SU-DHL-6 (cell line): Measurements from ENCODE around the gene CNGA3.

ENCODE experiments used
- H2AFZ ChIP-seq: fragments of 200-600 bp; sonication (generic); 2 replicates; pipeline ENCODE4 v1.6.1; 2014; ENCODE audit warnings: low read depth, mild to moderate bottlenecking, moderate library complexity, mixed read lengths, antibody characterized with exemption, low read length; ENCODE audit not compliant: severe bottlenecking
- H3F3A ChIP-seq: fragments of 200-600 bp; shearing (Covaris generic); 2 replicates; pipeline ENCODE4 v1.6.0; 2016; ENCODE audit warnings: antibody characterized with exemption, mild to moderate bottlenecking; ENCODE audit not compliant: insufficient read depth
- H3K27ac ChIP-seq: fragments of 200-600 bp; sonication (generic); 2 replicates; pipeline ENCODE4 v1.5.1; 2016; ENCODE audit warnings: low read depth, mild to moderate bottlenecking, low read length, moderate library complexity, mixed read lengths
- H3K27me3 ChIP-seq: fragments of 200-600 bp; sonication (generic), shearing (Covaris generic); 2 replicates; pipeline ENCODE4 v1.6.0; 2014; ENCODE audit warnings: mild to moderate bottlenecking, low read length
- H3K36me3 ChIP-seq: fragments of 200-600 bp; sonication (generic); 2 replicates; pipeline ENCODE4 v1.6.1; 2014; ENCODE audit warnings: mild to moderate bottlenecking, low read length, mixed read lengths
- H3K4me2 ChIP-seq: fragments of 300-600, 200-600 bp; shearing (Covaris generic), sonication (generic); 2 replicates; pipeline ENCODE4 v1.6.0; 2014; ENCODE audit warnings: low read length, low read depth, mild to moderate bottlenecking; ENCODE audit not compliant: poor library complexity, severe bottlenecking
- H3K4me3 ChIP-seq: fragments of 200-600 bp; sonication (generic); 2 replicates; pipeline ENCODE4 v1.5.1; 2014; ENCODE audit warnings: antibody characterized with exemption, low read length, mild to moderate bottlenecking, mixed read lengths; ENCODE audit not compliant: insufficient read depth, poor library complexity, severe bottlenecking
- H3K79me2 ChIP-seq: fragments of 200-600 bp; sonication (generic); 2 replicates; pipeline ENCODE4 v1.6.1; 2014; ENCODE audit warnings: mild to moderate bottlenecking, low read length, moderate library complexity; ENCODE audit not compliant: insufficient read depth
- H3K9ac ChIP-seq: fragments of 200-600 bp; sonication (generic); 2 replicates; pipeline ENCODE4 v1.7.0; 2014; ENCODE audit warnings: mild to moderate bottlenecking, low read length
- H3K9me2 ChIP-seq: fragments of 200-600 bp; sonication (generic); replicated peaks from 2 replicates; pipeline ENCODE4 v1.6.1; 2014; ENCODE audit warnings: low read length; ENCODE audit not compliant: insufficient read depth
- H3K9me3 ChIP-seq: fragments of 200-600 bp; sonication (generic); 2 replicates; pipeline ENCODE4 v1.6.1; 2014; ENCODE audit warnings: low read length, mixed read lengths; ENCODE audit not compliant: insufficient read depth
- H4K20me1 ChIP-seq: fragments of 200-600 bp; sonication (generic); 2 replicates; pipeline ENCODE4 v1.6.1; 2014; ENCODE audit warnings: low read depth, mild to moderate bottlenecking, antibody characterized with exemption, low read length, moderate library complexity, mixed read lengths
- EZH2phosphoT487 ChIP-seq: fragments of 200-600 bp; sonication (generic), shearing (Covaris generic); conservative IDR thresholded peaks from 2 replicates; pipeline ENCODE4 v1.6.1; 2018; ENCODE audit warnings: mild to moderate bottlenecking, antibody characterized with exemption, low read length, moderate library complexity, mixed read lengths
- TF ChIP-seq, protein P1 (sequence below): fragments of 200-600 bp; sonication (generic); IDR thresholded peaks from one replicate; pipeline ENCODE4 v1.5.1; 2017; ENCODE audit warnings: antibody characterized with exemption, mild to moderate bottlenecking, low read length, moderate library complexity; ENCODE audit not compliant: insufficient read depth, poor library complexity, severe bottlenecking

The CNGA3 gene

DNA sequence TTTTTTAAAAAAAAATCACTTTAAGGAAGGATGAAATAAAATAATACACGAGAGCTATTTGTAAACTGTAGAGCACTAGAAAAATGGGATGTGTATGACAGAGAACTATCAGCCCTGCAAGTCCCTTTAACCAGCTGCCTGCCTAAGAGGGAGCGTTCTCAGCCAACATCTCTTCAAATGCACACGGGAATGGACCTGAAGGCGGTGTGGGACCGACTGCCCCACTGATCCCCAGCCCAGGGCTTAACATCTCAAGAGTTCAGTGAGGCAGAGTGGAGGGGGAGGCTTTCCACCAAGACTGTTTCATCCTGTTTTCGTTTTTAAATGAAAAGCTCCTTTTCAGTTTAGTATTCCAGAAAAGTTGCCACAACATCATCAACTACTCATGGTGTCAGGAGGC lies 100.6 kb downstream of the CNGA3 start:
- no peaks in the 10 kb centered on the region for H3K36me3 ChIP-seq
- H3K4me3 ChIP-seq: no peak overlapping the region
- H3K4me2 ChIP-seq: no peak overlapping the region
- no peak overlapping the region for H3K27ac ChIP-seq
- H2AFZ ChIP-seq: no peak overlapping the region
- no peaks in the 10 kb centered on the region for H3K9me2 ChIP-seq
- H3K79me2 ChIP-seq: no peaks in the 10 kb centered on the region
- no peaks in the 10 kb centered on the region for H3K27me3 ChIP-seq
- TF ChIP-seq, protein P1, sequence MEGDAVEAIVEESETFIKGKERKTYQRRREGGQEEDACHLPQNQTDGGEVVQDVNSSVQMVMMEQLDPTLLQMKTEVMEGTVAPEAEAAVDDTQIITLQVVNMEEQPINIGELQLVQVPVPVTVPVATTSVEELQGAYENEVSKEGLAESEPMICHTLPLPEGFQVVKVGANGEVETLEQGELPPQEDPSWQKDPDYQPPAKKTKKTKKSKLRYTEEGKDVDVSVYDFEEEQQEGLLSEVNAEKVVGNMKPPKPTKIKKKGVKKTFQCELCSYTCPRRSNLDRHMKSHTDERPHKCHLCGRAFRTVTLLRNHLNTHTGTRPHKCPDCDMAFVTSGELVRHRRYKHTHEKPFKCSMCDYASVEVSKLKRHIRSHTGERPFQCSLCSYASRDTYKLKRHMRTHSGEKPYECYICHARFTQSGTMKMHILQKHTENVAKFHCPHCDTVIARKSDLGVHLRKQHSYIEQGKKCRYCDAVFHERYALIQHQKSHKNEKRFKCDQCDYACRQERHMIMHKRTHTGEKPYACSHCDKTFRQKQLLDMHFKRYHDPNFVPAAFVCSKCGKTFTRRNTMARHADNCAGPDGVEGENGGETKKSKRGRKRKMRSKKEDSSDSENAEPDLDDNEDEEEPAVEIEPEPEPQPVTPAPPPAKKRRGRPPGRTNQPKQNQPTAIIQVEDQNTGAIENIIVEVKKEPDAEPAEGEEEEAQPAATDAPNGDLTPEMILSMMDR: no peak
- no peak for TF ChIP-seq EZH2phosphoT487
- H3K9me3 ChIP-seq: no peaks in the 10 kb centered on the region
- no peaks in the 10 kb centered on the region for H4K20me1 ChIP-seq
- H3F3A ChIP-seq: 0 out of 2 replicates have a peak, but pooled peaks cover 4% of the 10 kb centered on the region
- H3K9ac ChIP-seq: no peak overlapping the region
